Liver (tissue), 3 donors: ENCODE measurements around the gene PSMG1.
"Not testable (repeated sequence)": the region's sequence is repeated elsewhere in the genome, so short reads cannot be mapped to it uniquely, and the experiment has no call there.

Experiments
- EGR1 ChIP-seq, 2 donors: IDR thresholded peaks; 2 replicates each; pipeline ENCODE4 v1.6.1; 2016 to 2018; ENCODE audit warnings: antibody characterized with exemption in 2 of 2, low read depth in 2 of 2
- FOXA1 ChIP-seq: IDR thresholded peaks from 2 replicates; pipeline ENCODE4 v1.6.1; 2016; ENCODE audit warnings: antibody characterized with exemption
- FOXA2 ChIP-seq: IDR thresholded peaks from 2 replicates; pipeline ENCODE4 v1.6.1; 2016; ENCODE audit warnings: antibody characterized with exemption
- JUND ChIP-seq, 2 donors: IDR thresholded peaks; 2 replicates each; pipeline ENCODE4 v1.6.1; 2016; ENCODE audit warnings: antibody characterized with exemption in 2 of 2
- RXRA ChIP-seq, 2 donors: IDR thresholded peaks; 2 replicates each; pipeline ENCODE4 v1.6.1; 2017 to 2018; ENCODE audit warnings: antibody characterized with exemption in 2 of 2, mild to moderate bottlenecking in 1 of 2
- SP1 ChIP-seq: IDR thresholded peaks from 2 replicates; pipeline ENCODE4 v1.6.1; 2018; ENCODE audit warnings: antibody characterized with exemption, mild to moderate bottlenecking
- TAF1 ChIP-seq: conservative IDR thresholded peaks from 2 replicates; pipeline ENCODE4 v1.6.1; 2016; ENCODE audit warnings: antibody characterized with exemption, mild to moderate bottlenecking
- YY1 ChIP-seq: IDR thresholded peaks from 2 replicates; pipeline ENCODE4 v1.6.1; 2016; ENCODE audit warnings: antibody characterized with exemption, mild to moderate bottlenecking
- TF ChIP-seq, protein P1 (sequence below): fragments of 150-350 bp; IDR thresholded peaks from 2 replicates; pipeline ENCODE4 v1.5.1; 2017; ENCODE audit warnings: improper control_type of control experiment, low read depth, low read length; ENCODE audit not compliant: missing input control
- TF ChIP-seq, protein P2 (sequence below): IDR thresholded peaks from 2 replicates; pipeline ENCODE4 v1.6.1; 2016; ENCODE audit warnings: antibody characterized with exemption
- TF ChIP-seq, protein P3 (sequence below): IDR thresholded peaks from 2 replicates; pipeline ENCODE4 v1.6.1; 2016; ENCODE audit warnings: antibody characterized with exemption
- TF ChIP-seq, protein P4 (sequence below): IDR thresholded peaks from 2 replicates; pipeline ENCODE4 v1.6.1; 2016; ENCODE audit warnings: antibody characterized with exemption, mild to moderate bottlenecking
- TF ChIP-seq, protein P5 (sequence below): IDR thresholded peaks from 2 replicates; pipeline ENCODE4 v1.6.1; 2016; ENCODE audit warnings: antibody characterized with exemption
- donor health status: healthy.
- donor health status: healthy.

DNA sequence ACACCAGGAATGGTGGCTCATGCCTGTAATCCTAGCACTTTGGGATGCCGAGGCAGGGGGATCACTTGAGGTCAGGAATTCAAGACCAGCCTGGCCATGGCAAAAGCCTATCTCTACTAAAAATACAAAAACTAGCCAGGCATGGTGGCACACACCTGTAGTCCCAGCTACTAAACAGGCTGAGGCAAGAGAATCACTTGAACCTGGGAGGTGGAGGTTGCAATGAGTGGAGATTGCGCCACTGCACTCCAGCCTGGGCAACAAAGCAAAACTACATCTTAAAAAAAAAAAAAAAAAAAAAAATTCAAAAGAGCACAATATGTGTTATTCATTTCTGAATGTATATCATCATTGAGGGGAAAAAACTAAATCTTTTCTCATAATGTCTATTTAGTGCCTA lies 37.6 kb upstream of the PSMG1 start:
- TF ChIP-seq SP1; RXRA (IDR thresholded peaks at IDR 0.05); TAF1; YY1; FOXA2; FOXA1; EGR1 (IDR thresholded peaks at IDR 0.05; ENCODE audit: low read depth in 2 of 2); JUND (IDR thresholded peaks at IDR 0.05): not testable (repeated sequence)
- TF ChIP-seq, protein P1, sequence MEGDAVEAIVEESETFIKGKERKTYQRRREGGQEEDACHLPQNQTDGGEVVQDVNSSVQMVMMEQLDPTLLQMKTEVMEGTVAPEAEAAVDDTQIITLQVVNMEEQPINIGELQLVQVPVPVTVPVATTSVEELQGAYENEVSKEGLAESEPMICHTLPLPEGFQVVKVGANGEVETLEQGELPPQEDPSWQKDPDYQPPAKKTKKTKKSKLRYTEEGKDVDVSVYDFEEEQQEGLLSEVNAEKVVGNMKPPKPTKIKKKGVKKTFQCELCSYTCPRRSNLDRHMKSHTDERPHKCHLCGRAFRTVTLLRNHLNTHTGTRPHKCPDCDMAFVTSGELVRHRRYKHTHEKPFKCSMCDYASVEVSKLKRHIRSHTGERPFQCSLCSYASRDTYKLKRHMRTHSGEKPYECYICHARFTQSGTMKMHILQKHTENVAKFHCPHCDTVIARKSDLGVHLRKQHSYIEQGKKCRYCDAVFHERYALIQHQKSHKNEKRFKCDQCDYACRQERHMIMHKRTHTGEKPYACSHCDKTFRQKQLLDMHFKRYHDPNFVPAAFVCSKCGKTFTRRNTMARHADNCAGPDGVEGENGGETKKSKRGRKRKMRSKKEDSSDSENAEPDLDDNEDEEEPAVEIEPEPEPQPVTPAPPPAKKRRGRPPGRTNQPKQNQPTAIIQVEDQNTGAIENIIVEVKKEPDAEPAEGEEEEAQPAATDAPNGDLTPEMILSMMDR, result not testable (repeated sequence)
- TF ChIP-seq, protein P2, sequence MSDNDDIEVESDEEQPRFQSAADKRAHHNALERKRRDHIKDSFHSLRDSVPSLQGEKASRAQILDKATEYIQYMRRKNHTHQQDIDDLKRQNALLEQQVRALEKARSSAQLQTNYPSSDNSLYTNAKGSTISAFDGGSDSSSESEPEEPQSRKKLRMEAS, result not testable (repeated sequence)
- TF ChIP-seq, protein P3, sequence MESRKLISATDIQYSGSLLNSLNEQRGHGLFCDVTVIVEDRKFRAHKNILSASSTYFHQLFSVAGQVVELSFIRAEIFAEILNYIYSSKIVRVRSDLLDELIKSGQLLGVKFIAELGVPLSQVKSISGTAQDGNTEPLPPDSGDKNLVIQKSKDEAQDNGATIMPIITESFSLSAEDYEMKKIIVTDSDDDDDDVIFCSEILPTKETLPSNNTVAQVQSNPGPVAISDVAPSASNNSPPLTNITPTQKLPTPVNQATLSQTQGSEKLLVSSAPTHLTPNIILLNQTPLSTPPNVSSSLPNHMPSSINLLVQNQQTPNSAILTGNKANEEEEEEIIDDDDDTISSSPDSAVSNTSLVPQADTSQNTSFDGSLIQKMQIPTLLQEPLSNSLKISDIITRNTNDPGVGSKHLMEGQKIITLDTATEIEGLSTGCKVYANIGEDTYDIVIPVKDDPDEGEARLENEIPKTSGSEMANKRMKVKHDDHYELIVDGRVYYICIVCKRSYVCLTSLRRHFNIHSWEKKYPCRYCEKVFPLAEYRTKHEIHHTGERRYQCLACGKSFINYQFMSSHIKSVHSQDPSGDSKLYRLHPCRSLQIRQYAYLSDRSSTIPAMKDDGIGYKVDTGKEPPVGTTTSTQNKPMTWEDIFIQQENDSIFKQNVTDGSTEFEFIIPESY, result not testable (repeated sequence)
- TF ChIP-seq, protein P4, sequence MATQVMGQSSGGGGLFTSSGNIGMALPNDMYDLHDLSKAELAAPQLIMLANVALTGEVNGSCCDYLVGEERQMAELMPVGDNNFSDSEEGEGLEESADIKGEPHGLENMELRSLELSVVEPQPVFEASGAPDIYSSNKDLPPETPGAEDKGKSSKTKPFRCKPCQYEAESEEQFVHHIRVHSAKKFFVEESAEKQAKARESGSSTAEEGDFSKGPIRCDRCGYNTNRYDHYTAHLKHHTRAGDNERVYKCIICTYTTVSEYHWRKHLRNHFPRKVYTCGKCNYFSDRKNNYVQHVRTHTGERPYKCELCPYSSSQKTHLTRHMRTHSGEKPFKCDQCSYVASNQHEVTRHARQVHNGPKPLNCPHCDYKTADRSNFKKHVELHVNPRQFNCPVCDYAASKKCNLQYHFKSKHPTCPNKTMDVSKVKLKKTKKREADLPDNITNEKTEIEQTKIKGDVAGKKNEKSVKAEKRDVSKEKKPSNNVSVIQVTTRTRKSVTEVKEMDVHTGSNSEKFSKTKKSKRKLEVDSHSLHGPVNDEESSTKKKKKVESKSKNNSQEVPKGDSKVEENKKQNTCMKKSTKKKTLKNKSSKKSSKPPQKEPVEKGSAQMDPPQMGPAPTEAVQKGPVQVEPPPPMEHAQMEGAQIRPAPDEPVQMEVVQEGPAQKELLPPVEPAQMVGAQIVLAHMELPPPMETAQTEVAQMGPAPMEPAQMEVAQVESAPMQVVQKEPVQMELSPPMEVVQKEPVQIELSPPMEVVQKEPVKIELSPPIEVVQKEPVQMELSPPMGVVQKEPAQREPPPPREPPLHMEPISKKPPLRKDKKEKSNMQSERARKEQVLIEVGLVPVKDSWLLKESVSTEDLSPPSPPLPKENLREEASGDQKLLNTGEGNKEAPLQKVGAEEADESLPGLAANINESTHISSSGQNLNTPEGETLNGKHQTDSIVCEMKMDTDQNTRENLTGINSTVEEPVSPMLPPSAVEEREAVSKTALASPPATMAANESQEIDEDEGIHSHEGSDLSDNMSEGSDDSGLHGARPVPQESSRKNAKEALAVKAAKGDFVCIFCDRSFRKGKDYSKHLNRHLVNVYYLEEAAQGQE, result not testable (repeated sequence)
- TF ChIP-seq, protein P5, sequence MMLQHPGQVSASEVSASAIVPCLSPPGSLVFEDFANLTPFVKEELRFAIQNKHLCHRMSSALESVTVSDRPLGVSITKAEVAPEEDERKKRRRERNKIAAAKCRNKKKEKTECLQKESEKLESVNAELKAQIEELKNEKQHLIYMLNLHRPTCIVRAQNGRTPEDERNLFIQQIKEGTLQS, result not testable (repeated sequence)
